ENCODE measurements around the gene ANKEF1.

DNA sequence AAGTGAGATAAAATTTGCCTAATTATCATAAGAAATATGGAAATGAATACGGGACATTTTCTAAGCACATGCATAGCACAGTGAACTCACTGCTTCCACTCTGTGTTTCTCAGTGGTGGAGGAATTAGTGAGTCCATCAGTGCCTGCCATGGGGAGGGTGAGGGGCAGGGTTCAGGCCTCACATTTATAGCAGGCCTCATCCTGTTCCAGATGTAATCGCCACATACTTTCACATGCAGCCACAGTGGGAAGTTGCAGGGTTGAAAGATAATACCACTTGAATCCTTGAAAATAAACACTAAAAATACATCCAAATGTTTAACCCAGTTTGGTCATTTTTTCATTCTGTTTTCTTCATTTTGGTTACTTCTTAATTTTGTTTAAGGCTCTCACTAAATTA, 29.9 kb upstream of the ANKEF1 start:
- TF ChIP-seq, protein P1, sequence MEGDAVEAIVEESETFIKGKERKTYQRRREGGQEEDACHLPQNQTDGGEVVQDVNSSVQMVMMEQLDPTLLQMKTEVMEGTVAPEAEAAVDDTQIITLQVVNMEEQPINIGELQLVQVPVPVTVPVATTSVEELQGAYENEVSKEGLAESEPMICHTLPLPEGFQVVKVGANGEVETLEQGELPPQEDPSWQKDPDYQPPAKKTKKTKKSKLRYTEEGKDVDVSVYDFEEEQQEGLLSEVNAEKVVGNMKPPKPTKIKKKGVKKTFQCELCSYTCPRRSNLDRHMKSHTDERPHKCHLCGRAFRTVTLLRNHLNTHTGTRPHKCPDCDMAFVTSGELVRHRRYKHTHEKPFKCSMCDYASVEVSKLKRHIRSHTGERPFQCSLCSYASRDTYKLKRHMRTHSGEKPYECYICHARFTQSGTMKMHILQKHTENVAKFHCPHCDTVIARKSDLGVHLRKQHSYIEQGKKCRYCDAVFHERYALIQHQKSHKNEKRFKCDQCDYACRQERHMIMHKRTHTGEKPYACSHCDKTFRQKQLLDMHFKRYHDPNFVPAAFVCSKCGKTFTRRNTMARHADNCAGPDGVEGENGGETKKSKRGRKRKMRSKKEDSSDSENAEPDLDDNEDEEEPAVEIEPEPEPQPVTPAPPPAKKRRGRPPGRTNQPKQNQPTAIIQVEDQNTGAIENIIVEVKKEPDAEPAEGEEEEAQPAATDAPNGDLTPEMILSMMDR (IDR thresholded peaks at IDR 0.05 in 2 of 3, conservative IDR thresholded peaks at IDR 0.05 in 1 of 3; ENCODE audit: control insufficient read depth in 2 of 3, extremely low read depth in 1 of 3, insufficient read depth in 1 of 3, low read depth in 3 of 3, low read length in 3 of 3): no peak
- TF ChIP-seq POLR2AphosphoS5 (IDR thresholded peaks at IDR 0.05; ENCODE audit: low read length): no peak
- no peak for TF ChIP-seq ZNF384 (IDR thresholded peaks at IDR 0.05; ENCODE audit: borderline replicate concordance, low read depth, low read length)
- TF ChIP-seq RCOR1 (conservative IDR thresholded peaks at IDR 0.05; ENCODE audit: low read depth, low read length): no peak
- TF ChIP-seq KDM1A (IDR thresholded peaks at IDR 0.05; ENCODE audit: borderline replicate concordance): no peak

All from GM12878 (cell line).